ENCODE data around the gene ELF4.
A peak's percentile ranks its signal among the peaks of the same experiment; 100 is the strongest.

The ELF4 gene

DNA sequence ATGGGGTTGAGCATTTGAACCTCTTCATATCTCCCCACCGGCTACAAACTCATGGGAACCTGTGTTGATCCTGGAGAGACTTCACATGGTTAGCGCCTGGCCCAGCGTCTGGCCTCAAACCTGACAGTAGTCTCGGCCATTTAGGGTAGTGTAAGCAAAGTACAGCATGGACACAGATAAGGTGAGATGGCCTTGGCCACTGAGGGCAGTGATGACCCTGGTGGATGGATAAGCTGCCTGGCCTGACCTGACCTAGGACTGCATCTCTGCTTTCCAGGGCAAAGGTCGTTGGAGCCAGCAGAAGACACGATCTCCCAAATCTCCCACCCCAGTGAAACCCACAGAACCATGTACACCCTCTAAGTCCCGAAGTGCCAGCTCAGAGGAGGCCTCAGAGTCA is 76.1 kb downstream of the ELF4 start:
- DNase-seq: no peak

DNA sequence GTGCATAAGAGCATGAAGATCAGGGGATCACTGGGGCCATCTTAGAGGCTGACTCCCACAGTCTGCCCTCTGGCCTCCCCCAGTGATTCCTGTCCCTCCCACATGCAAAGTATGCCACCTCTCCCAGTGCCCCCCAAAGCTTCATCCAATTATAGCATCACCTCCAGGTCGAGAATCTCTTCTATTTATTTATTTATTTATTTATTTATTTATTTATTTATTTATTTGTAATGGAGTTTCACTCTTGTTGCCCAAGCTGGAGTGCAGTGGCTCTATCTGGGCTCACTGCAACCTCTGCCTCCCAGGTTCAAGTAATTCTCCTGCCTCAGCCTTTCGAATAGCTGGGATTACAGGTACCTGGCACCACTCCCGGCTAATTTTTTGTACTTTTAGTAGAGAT is 77.7 kb downstream of the ELF4 start:
- DNase-seq: no peak

DNA sequence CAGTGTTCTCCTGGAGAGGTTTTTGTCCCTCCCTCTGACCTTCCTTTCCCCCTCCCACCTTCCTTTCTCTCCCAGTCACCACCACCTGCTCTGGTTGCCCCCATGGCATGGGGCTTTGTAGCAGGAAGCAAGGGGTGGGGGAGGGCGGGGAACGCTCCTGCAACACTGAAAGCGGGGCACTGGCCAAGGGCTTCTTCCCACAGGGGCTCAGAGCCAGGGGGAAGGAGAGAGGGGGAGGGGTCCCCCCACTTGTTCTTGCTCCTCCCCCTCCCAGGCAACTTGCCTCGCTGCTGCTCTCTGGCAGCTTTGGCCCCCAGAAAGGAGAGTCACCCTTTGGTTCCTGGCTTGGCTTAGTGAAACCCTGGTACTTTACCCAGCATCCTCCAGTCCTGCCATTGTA is 79.5 kb downstream of the ELF4 start:
- DNase-seq: no peak

- DNase-seq: peak; percentile 34
These were observed 82.1 kb downstream of the ELF4 start for GRCh38 chrX:130028196-130028595.

DNA sequence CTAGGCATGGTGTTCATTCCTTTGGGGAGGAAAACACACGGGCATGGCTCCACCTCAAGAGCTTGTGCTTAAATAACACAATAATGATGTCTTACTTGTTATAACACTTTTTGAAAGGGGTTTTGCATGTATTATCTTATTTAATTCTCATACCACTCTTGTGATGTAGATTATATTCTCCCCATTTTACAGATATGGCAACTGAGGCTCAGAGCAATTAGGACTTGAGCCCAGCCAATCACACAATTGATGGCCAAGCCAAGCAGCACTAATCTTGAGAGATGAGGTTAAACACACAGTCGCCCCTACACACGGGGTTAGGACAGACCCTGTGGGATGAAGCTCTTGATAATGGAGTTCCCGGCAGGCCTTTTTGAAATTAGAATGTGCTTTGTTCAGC is 82.7 kb downstream of the ELF4 start:
- no peak for DNase-seq

- no peak for DNase-seq
These were observed 85.0 kb downstream of the ELF4 start for GRCh38 chrX:130025256-130025655.

- peak; percentile 76 for DNase-seq
These were observed 86.2 kb downstream of the ELF4 start for GRCh38 chrX:130024127-130024526.

- DNase-seq: no peak
These were observed 89.5 kb downstream of the ELF4 start for GRCh38 chrX:130020661-130021324.

- no peak for DNase-seq
These were observed 92.2 kb downstream of the ELF4 start for GRCh38 chrX:130018143-130018542.

GRCh38 chrX:130015181-130015580 is 95.1 kb downstream of the ELF4 start:
- no peak for DNase-seq

Measured in stimulated activated CD4-positive, alpha-beta T cell treated with anti-CD3 and anti-CD28 coated beads, Interleukin-1b, Interleukin-23, amount 100 ng/mL, for 48 hours (primary cell).